ENCODE results near the gene DBI.
"Not testable (repeated sequence)": the region's sequence is repeated elsewhere in the genome, so short reads cannot be mapped to it uniquely, and the experiment has no call there.

- not testable (repeated sequence) for TF ChIP-seq ATF2 (IDR thresholded peaks at IDR 0.05; ENCODE audit: low read length); USF2 (IDR thresholded peaks at IDR 0.05; ENCODE audit: low read length); RFX5 (IDR thresholded peaks at IDR 0.05; ENCODE audit: borderline replicate concordance, low read depth, low read length); HDAC6 (IDR thresholded peaks at IDR 0.05; ENCODE audit: low read depth, low read length); KDM1A (IDR thresholded peaks at IDR 0.05; ENCODE audit: borderline replicate concordance, low read length); MAX (IDR thresholded peaks at IDR 0.05); POLR2A (IDR thresholded peaks at IDR 0.05; ENCODE audit: control extremely low read depth in 1 of 2, low read depth in 2 of 2, low read length in 2 of 2); YY1 (IDR thresholded peaks at IDR 0.05; ENCODE audit: low read depth, low read length); ZNF274 (IDR thresholded peaks at IDR 0.05; ENCODE audit: borderline replicate concordance, extremely low read depth, low read length); NRF1 (IDR thresholded peaks at IDR 0.05; ENCODE audit: low read depth, low read length); CHD1 (IDR thresholded peaks at IDR 0.05; ENCODE audit: low read depth, low read length); BCL11A (IDR thresholded peaks at IDR 0.05; ENCODE audit: low read depth in 2 of 2, low read length in 2 of 2); CHD2 (IDR thresholded peaks at IDR 0.05; ENCODE audit: low read length)
Measured at GRCh38 chr2:119376406-119376805, 9.6 kb downstream of the DBI start.
